Stimulated activated CD4-positive, alpha-beta T cell treated with anti-CD3 and anti-CD28 coated beads, TNF-alpha, amount 100 ng/mL, for 4 hours (primary cell): ENCODE data around the gene GTF3C1.
"Not testable (repeated sequence)": the region's sequence is repeated elsewhere in the genome, so short reads cannot be mapped to it uniquely, and the experiment has no call there.

Source experiments
- DNase-seq, 3 experiments: peaks; one replicate each; pipeline ENCODE4 v3.0.0-alpha.2; 2020; ENCODE audit warnings: low read depth in 3 of 3

Gene GTF3C1

GRCh38 chr16:27444015-27444414 lies 105.7 kb downstream of the GTF3C1 start:
- DNase-seq = no peak

- DNase-seq = no peak
These were observed 107.7 kb downstream of the GTF3C1 start for GRCh38 chr16:27441998-27442397.

- DNase-seq = no peak
These were observed 108.4 kb downstream of the GTF3C1 start for GRCh38 chr16:27441276-27441675.

GRCh38 chr16:27439271-27440018 lies 110.3 kb downstream of the GTF3C1 start:
- DNase-seq = no peak

GRCh38 chr16:27437946-27438345 lies 111.8 kb downstream of the GTF3C1 start:
- no peak for DNase-seq

- no peak for DNase-seq
These were observed 112.6 kb downstream of the GTF3C1 start for GRCh38 chr16:27436921-27437650.

GRCh38 chr16:27436065-27436464 lies 113.6 kb downstream of the GTF3C1 start:
- DNase-seq = no peak

GRCh38 chr16:27435146-27435545 lies 114.6 kb downstream of the GTF3C1 start:
- DNase-seq = not testable (repeated sequence)

GRCh38 chr16:27434141-27435051 lies 115.3 kb downstream of the GTF3C1 start:
- no peak for DNase-seq

- no peak for DNase-seq
These were observed 116.1 kb downstream of the GTF3C1 start for GRCh38 chr16:27433636-27434035.

- not testable (repeated sequence) for DNase-seq
These were observed 116.5 kb downstream of the GTF3C1 start for GRCh38 chr16:27433191-27433590.

- no peak for DNase-seq
These were observed 117.2 kb downstream of the GTF3C1 start for GRCh38 chr16:27432558-27432957.

GRCh38 chr16:27431773-27432532 lies 117.8 kb downstream of the GTF3C1 start:
- DNase-seq = no peak

- DNase-seq = no peak
These were observed 118.7 kb downstream of the GTF3C1 start for GRCh38 chr16:27430923-27431484.

GRCh38 chr16:27430512-27430911 lies 119.2 kb downstream of the GTF3C1 start:
- no peak for DNase-seq

GRCh38 chr16:27429981-27430441 lies 119.7 kb downstream of the GTF3C1 start:
- no peak for DNase-seq

GRCh38 chr16:27429330-27429871 lies 120.3 kb downstream of the GTF3C1 start:
- no peak for DNase-seq

- no peak for DNase-seq
These were observed 121.5 kb downstream of the GTF3C1 start for GRCh38 chr16:27428026-27428785.

- no peak for DNase-seq
These were observed 122.2 kb downstream of the GTF3C1 start for GRCh38 chr16:27427538-27427937.
